SK-N-MC (cell line): Measurements from ENCODE around the gene ADGRF5.

Experiments used
- EZH2 ChIP-seq: fragments of 200-600 bp; sonication (generic); IDR thresholded peaks from one replicate; pipeline ENCODE4 v1.6.1; 2017; ENCODE audit warnings: antibody characterized with exemption
- POLR2AphosphoS5 ChIP-seq: IDR thresholded peaks from 2 replicates; pipeline ENCODE4 v1.6.1; 2012; ENCODE audit warnings: mild to moderate bottlenecking, low read depth, low read length, borderline replicate concordance

- TF ChIP-seq EZH2 (no peak), POLR2AphosphoS5 (no peak)
Measured at GRCh38 chr6:46909371-46909770, 12.4 kb downstream of the ADGRF5 start.
